ENCODE measurements around the gene PRRG1.
"Not testable (repeated sequence)": the region's sequence is repeated elsewhere in the genome, so short reads cannot be mapped to it uniquely, and the experiment has no call there.

PRRG1 gene

DNA sequence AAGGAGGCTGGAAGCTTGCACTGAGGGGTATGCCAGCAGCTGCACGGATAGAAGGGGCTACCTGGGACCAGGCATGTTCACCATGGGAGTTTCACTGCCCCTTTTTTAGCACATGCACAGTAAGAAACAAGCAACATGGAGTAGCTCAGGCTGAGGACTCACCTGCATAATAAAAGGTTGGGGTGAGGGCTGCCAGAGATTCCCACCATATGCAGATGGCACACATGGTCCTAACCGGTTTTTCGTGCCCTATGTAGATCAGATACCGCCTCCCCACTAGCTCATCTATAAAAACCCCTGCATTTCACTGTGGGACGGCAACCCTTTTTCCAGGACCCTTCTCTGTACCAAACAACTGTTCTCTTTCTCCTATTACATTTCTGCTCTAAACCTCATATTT is 125.3 kb downstream of the PRRG1 start:
- no peak for DNase-seq

DNA sequence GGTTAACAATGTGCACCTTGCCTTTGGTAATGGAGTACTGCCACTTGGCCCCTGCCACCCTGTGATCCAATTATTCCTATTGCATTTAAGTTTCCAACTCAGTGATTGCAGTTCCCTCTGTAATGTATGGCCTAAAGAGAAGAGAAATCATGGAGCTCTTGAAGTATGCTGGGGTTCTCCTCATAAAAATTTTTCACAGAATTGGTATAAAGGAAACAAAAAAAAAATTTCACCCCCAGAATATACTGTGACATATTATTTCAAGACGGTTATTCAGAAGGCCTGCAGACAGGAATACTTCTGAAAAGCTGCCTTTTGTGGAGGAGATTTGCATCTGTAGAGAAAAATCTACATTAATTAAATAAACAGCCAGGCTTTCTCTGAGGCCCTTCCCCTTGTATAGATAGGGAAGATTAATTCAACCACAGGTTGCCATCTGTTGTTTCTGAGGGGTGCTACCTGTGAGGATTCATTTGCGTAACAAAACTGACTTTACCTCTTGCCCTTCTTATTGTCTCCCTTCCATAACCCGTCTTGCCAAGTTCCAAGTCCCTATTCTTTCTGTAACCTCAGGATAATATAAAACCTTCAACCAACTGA is 127.5 kb downstream of the PRRG1 start:
- no peak for DNase-seq

DNA sequence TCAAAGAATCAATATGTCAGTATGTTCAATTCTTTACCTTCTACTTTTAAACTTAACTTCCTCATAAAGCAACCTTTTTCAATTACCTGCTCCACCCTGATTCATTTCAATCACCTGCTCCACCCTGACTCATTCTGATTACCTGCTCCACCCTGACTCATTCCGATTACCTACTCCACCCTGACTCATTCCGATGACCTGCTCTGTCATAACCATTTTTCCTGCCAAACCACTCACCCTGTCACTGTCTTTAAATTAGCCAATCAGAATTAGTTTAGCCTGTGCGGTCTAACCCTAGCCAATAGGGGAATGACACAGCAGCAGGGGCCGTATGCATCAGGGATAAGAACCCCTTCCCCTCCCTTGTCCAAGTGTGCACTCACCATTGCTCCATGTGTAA is 135.2 kb downstream of the PRRG1 start:
- DNase-seq, result not testable (repeated sequence)

DNA sequence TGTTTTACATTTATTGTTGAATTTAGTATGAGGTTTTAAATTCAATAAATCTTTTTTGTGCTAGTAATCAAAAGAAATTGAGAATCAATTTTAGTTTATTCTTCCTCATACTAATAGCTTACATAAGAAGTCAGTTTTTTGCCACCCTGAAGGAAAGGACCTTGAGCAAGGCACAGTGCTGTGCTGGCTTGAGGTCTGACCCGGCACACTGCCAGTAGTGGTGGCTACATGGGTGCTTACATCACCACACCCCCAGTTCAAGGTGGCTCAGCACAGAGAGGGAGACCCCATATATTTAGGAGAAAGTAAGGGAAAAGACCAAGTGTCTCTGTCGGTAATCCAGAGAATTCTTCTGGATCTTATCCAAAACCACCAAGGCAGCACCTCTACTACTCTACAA is 136.3 kb downstream of the PRRG1 start:
- no peak for DNase-seq

DNA sequence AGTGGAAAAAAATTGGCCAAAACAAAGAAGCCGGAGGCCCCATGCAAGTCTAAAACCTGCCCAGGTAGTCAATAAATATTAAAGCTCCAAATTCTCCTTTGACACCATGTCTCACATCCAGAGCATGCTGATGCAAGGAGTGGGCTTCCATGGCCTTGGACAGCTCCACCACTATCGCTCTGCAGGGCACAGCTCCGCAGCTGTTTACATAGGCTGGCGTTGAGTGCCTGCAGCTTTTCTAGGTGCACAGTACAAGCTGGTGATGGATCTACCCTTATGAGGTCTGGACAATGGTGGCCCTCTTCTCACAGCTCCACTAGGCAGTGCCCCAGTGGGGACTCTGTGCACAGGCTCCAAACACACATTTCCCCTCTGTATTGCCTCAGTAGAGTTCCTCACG is 138.1 kb downstream of the PRRG1 start:
- DNase-seq, result no peak

- DNase-seq, result no peak
These were observed 139.2 kb downstream of the PRRG1 start for GRCh38 chrX:37488323-37488722.

GRCh38 chrX:37491686-37492085 is 142.5 kb downstream of the PRRG1 start:
- no peak for DNase-seq

GRCh38 chrX:37495760-37496159 is 146.6 kb downstream of the PRRG1 start:
- not testable (repeated sequence) for DNase-seq

GRCh38 chrX:37497126-37497525 is 148.0 kb downstream of the PRRG1 start:
- DNase-seq, result not testable (repeated sequence)

DNA sequence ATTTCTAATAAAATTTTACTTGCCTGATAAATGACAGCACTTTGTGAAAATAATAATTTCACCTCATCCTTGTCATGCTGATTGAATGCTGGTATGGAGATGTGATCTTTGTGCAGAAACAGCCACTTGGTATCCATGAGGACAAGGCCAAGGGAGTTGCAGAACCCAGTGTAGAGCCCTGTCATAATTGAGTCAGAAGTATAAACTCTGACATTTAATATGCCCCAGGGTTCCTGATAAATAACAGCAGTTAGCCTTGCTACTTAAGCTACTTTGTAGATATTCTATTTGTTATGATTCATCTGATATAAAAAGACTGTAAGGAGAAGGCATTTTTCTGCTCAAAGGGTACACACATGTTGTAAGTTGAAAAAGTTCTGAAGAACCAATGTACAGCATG is 149.2 kb downstream of the PRRG1 start:
- not testable (repeated sequence) for DNase-seq

GRCh38 chrX:37499649-37500048 is 150.5 kb downstream of the PRRG1 start:
- DNase-seq, result not testable (repeated sequence)

GRCh38 chrX:37504991-37505390 is 155.8 kb downstream of the PRRG1 start:
- no peak for DNase-seq
